ENCODE data around the gene RBP5.

The RBP5 gene

GRCh38 chr12:7157391-7157790 lies 28.7 kb upstream of the RBP5 start:
- Histone ChIP-seq H3K36me3 (ENCODE audit: control insufficient read depth, insufficient read depth, low read length) (peaks cover 5% of the 10 kb centered on the region), H3K27me3 (replicated peaks; ENCODE audit: control insufficient read depth, insufficient read depth, low read length) (no peaks in the 10 kb centered on the region; the same call in 1 of the 2 replicates), H3K4me3 (replicated peaks; ENCODE audit: low read depth, low read length) (no peak overlapping the region)
- no peak for DNase-seq (ENCODE audit: extremely low read depth, insufficient read length)
- TF ChIP-seq CTCF (IDR thresholded peaks at IDR 0.05; ENCODE audit: insufficient read depth, low read length, poor library complexity, severe bottlenecking), result no peak

- no peaks in the 10 kb centered on the region for H3K27me3 ChIP-seq (replicated peaks; ENCODE audit: control insufficient read depth, insufficient read depth, low read length)
- TF ChIP-seq CTCF (IDR thresholded peaks at IDR 0.05; ENCODE audit: insufficient read depth, low read length, poor library complexity, severe bottlenecking), result no peak
- DNase-seq (ENCODE audit: extremely low read depth, insufficient read length), result no peak
- H3K4me3 ChIP-seq (replicated peaks; ENCODE audit: low read depth, low read length), result no peak overlapping the region
- peaks cover 5% of the 10 kb centered on the region for H3K36me3 ChIP-seq (ENCODE audit: control insufficient read depth, insufficient read depth, low read length)
These were observed 27.8 kb upstream of the RBP5 start for GRCh38 chr12:7156259-7157197.

GRCh38 chr12:7155471-7156034 lies 26.9 kb upstream of the RBP5 start:
- TF ChIP-seq CTCF (IDR thresholded peaks at IDR 0.05; ENCODE audit: insufficient read depth, low read length, poor library complexity, severe bottlenecking), result no peak
- DNase-seq (ENCODE audit: extremely low read depth, insufficient read length), result no peak
- Histone ChIP-seq H3K36me3 (ENCODE audit: control insufficient read depth, insufficient read depth, low read length) (peaks cover 10% of the 10 kb centered on the region), H3K4me3 (replicated peaks; ENCODE audit: low read depth, low read length) (no peak overlapping the region), H3K27me3 (replicated peaks; ENCODE audit: control insufficient read depth, insufficient read depth, low read length) (no peaks in the 10 kb centered on the region)

- peaks cover 15% of the 10 kb centered on the region for H3K36me3 ChIP-seq (ENCODE audit: control insufficient read depth, insufficient read depth, low read length)
- H3K27me3 ChIP-seq (replicated peaks; ENCODE audit: control insufficient read depth, insufficient read depth, low read length), result no peaks in the 10 kb centered on the region
- no peak for TF ChIP-seq CTCF (IDR thresholded peaks at IDR 0.05; ENCODE audit: insufficient read depth, low read length, poor library complexity, severe bottlenecking)
- no peak overlapping the region for H3K4me3 ChIP-seq (replicated peaks; ENCODE audit: low read depth, low read length)
- DNase-seq (ENCODE audit: extremely low read depth, insufficient read length), result no peak
These were observed 26.3 kb upstream of the RBP5 start for GRCh38 chr12:7154901-7155470.

- no peak for TF ChIP-seq CTCF (IDR thresholded peaks at IDR 0.05; ENCODE audit: insufficient read depth, low read length, poor library complexity, severe bottlenecking)
- Histone ChIP-seq H3K4me3 (replicated peaks; ENCODE audit: low read depth, low read length) (no peak overlapping the region), H3K36me3 (ENCODE audit: control insufficient read depth, insufficient read depth, low read length) (peaks cover 20% of the 10 kb centered on the region), H3K27me3 (replicated peaks; ENCODE audit: control insufficient read depth, insufficient read depth, low read length) (no peaks in the 10 kb centered on the region)
- no peak for DNase-seq (ENCODE audit: extremely low read depth, insufficient read length)
These were observed 25.4 kb upstream of the RBP5 start for GRCh38 chr12:7154042-7154441.
